ENCODE data around the gene TMEM8B.
"Not testable (repeated sequence)": the region's sequence is repeated elsewhere in the genome, so short reads cannot be mapped to it uniquely, and the experiment has no call there.

Gene TMEM8B

DNA sequence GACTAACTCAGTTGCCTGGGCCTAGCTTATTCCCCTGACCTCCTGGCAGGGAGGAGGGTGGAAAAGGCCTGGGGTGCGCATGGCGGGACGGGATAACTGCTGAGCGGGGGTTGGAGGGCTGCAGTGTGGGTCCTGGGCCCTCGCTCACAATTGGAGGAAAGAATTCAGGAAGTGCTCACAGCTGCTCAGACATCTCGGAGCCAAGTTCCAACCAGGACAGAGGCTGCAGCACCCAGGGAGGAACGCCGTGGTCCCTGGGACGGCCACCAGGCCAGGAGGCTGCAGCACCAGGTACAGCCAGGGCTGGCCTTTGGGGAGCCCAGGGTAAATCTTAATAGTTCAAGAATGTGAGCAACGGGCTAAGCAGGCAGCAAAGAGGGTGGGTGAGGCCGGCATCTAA lies 80.2 kb downstream of the TMEM8B start, which contains the start of gene SPAAR:
SPAAR (plus strand) TSS at position 217 of the 400 bp plus-strand sequence. CDS start 974 bp downstream, outside the sequence.
- POLR2A ChIA-PET: no interaction called here

GRCh38 chr9:35909687-35910612 lies 80.9 kb downstream of the TMEM8B start:
- TF ChIP-seq, protein P1, sequence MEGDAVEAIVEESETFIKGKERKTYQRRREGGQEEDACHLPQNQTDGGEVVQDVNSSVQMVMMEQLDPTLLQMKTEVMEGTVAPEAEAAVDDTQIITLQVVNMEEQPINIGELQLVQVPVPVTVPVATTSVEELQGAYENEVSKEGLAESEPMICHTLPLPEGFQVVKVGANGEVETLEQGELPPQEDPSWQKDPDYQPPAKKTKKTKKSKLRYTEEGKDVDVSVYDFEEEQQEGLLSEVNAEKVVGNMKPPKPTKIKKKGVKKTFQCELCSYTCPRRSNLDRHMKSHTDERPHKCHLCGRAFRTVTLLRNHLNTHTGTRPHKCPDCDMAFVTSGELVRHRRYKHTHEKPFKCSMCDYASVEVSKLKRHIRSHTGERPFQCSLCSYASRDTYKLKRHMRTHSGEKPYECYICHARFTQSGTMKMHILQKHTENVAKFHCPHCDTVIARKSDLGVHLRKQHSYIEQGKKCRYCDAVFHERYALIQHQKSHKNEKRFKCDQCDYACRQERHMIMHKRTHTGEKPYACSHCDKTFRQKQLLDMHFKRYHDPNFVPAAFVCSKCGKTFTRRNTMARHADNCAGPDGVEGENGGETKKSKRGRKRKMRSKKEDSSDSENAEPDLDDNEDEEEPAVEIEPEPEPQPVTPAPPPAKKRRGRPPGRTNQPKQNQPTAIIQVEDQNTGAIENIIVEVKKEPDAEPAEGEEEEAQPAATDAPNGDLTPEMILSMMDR (IDR thresholded peaks at IDR 0.05; ENCODE audit: control extremely low read depth, extremely low read depth, low read depth, missing control alignments): no peak
- CTCF ChIA-PET: no interaction called here
- no peak for DNase-seq (ENCODE audit: extremely low spot score)
- POLR2A ChIA-PET: no interaction called here

More for the DNA sequence above, 80.2 kb downstream of the TMEM8B start, which contains the start of gene SPAAR:
- DNase-seq (ENCODE audit: extremely low spot score): no peak
- TF ChIP-seq, protein P1 (IDR thresholded peaks at IDR 0.05; ENCODE audit: control extremely low read depth, extremely low read depth, low read depth, missing control alignments): no peak
- CTCF ChIA-PET: interaction anchor here (1.7 kb wide), 1 partner anchor 119 kb away, joined by 4 read pairs; no protein-coding TSS in a partner anchor

GRCh38 chr9:35910613-35911359 lies 81.8 kb downstream of the TMEM8B start:
- POLR2A ChIA-PET: no interaction called here
- CTCF ChIA-PET: interaction anchor here (1.1 to 1.3 kb wide), 2 partner anchors 8 to 44 kb away, joined by 3 to 5 read pairs; no protein-coding TSS in a partner anchor
- peak; percentile 51 for DNase-seq (ENCODE audit: extremely low spot score)
- TF ChIP-seq, protein P1 (IDR thresholded peaks at IDR 0.05; ENCODE audit: control extremely low read depth, extremely low read depth, low read depth, missing control alignments): peak; percentile 26

GRCh38 chr9:35911690-35912089 lies 82.7 kb downstream of the TMEM8B start:
- CTCF ChIA-PET: interaction anchor here (1.1 to 1.3 kb wide), 3 partner anchors 9 to 43 kb away, joined by 3 to 5 read pairs (median 3); no protein-coding TSS in a partner anchor
- POLR2A ChIA-PET: no interaction called here
- TF ChIP-seq, protein P1 (IDR thresholded peaks at IDR 0.05; ENCODE audit: control extremely low read depth, extremely low read depth, low read depth, missing control alignments): no peak

GRCh38 chr9:35912791-35913400 lies 83.9 kb downstream of the TMEM8B start:
- no peak for DNase-seq (ENCODE audit: extremely low spot score)
- CTCF ChIA-PET: interaction anchor here (1.1 to 1.4 kb wide), 2 partner anchors 10 to 28 kb away, joined by 3 to 5 read pairs; no protein-coding TSS in a partner anchor
- TF ChIP-seq, protein P1 (IDR thresholded peaks at IDR 0.05; ENCODE audit: control extremely low read depth, extremely low read depth, low read depth, missing control alignments): no peak
- POLR2A ChIA-PET: no interaction called here

More at GRCh38 chr9:35911690-35912089, 82.7 kb downstream of the TMEM8B start:
- DNase-seq (ENCODE audit: extremely low spot score): no peak

GRCh38 chr9:35913429-35913828 lies 84.4 kb downstream of the TMEM8B start:
- CTCF ChIA-PET: interaction anchor here (1.4 kb wide), 1 partner anchor 10 kb away, joined by 5 read pairs; no protein-coding TSS in a partner anchor
- POLR2A ChIA-PET; DNase-seq (ENCODE audit: extremely low spot score): not testable (repeated sequence)

Measured in GM10248 (cell line).